CD4-positive, alpha-beta memory T cell (primary cell): ENCODE results near the gene TFCP2L1. TPM values are rescaled to one million over a fixed set of nuclear protein-coding genes. Genes with fewer than 3 reads are reported as not detected.

Source experiments
- CTCF ChIA-PET: fragments of 350-600 bp; sonication (Branson Sonifier 250); formaldehyde crosslinking; loops from one replicate; lab custom pipeline; 2021; ENCODE audit warnings: inconsistent platforms; ENCODE audit not compliant: partially characterized antibody; lab: Charles Lee
- POLR2A ChIA-PET: fragments of 350-600 bp; sonication (Branson Sonifier 250); formaldehyde crosslinking; loops from one replicate; lab custom pipeline; 2021; ENCODE audit not compliant: partially characterized antibody; lab: Charles Lee
- DNase-seq, 5 donors: peaks; one replicate each; pipeline versions ENCODE4 v3.0.0 to v3.0.0-alpha.2; 2020 to 2022; ENCODE audit warnings: mixed read lengths in 1 of 5
- H3K27ac ChIP-seq: one replicate; pipeline ENCODE4 v1.7.0; 2013; ENCODE audit warnings: low read depth, low read length
- H3K27me3 ChIP-seq: 2 replicates; pipeline ENCODE4 v1.7.0; 2013; ENCODE audit warnings: mild to moderate bottlenecking, low read length, moderate library complexity; ENCODE audit not compliant: insufficient read depth
- H3K36me3 ChIP-seq: 2 replicates; pipeline ENCODE4 v1.7.0; 2013; ENCODE audit warnings: mild to moderate bottlenecking, low read length, moderate library complexity; ENCODE audit not compliant: insufficient read depth
- H3K4me1 ChIP-seq: 2 replicates; pipeline ENCODE4 v1.7.0; 2013; ENCODE audit warnings: mild to moderate bottlenecking, low read length, moderate library complexity; ENCODE audit not compliant: insufficient read depth
- H3K4me3 ChIP-seq, 2 donors: one replicate each; pipeline ENCODE4 v1.7.0; 2013; ENCODE audit warnings: low read length in 2 of 2, mild to moderate bottlenecking in 1 of 2
- H3K9me3 ChIP-seq, 2 donors: one replicate each; pipeline ENCODE4 v1.7.0; 2013; ENCODE audit warnings: low read length in 2 of 2, control low read depth in 1 of 2; ENCODE audit not compliant: control insufficient read depth in 1 of 2
- H3K27ac Mint-ChIP-seq, 7 donors: one replicate each; pipeline ENCODE4 v1.8.0; 2020 to 2021; ENCODE audit warnings: mixed read lengths in 7 of 7, mild to moderate bottlenecking in 6 of 7, inconsistent platforms in 3 of 7, moderate library complexity in 3 of 7
- H3K27me3 Mint-ChIP-seq, 2 donors: one replicate each; pipeline ENCODE4 v1.8.0; 2020 to 2021; ENCODE audit warnings: mixed read lengths in 2 of 2
- H3K36me3 Mint-ChIP-seq, 2 donors: one replicate each; pipeline ENCODE4 v1.8.0; 2020 to 2021; ENCODE audit warnings: mixed read lengths in 2 of 2, inconsistent platforms in 1 of 2, mild to moderate bottlenecking in 1 of 2
- H3K4me1 Mint-ChIP-seq, 4 donors: one replicate each; pipeline ENCODE4 v1.8.0; 2020 to 2021; ENCODE audit warnings: mixed read lengths in 4 of 4, mild to moderate bottlenecking in 1 of 4
- H3K4me3 Mint-ChIP-seq, 8 donors: one replicate each; pipeline ENCODE4 v1.8.0; 2020 to 2021; ENCODE audit warnings: mixed read lengths in 8 of 8, mild to moderate bottlenecking in 7 of 8, moderate library complexity in 6 of 8, inconsistent platforms in 3 of 8
- H3K9me3 Mint-ChIP-seq, 8 donors: one replicate each; pipeline ENCODE4 v1.8.0; 2020 to 2021; ENCODE audit warnings: mixed read lengths in 8 of 8, mild to moderate bottlenecking in 5 of 8, inconsistent platforms in 3 of 8, moderate library complexity in 1 of 8
- intact Hi-C: fragments of 100-400 bp; cut with micrococcal nuclease; formaldehyde crosslinking; loops from one replicate; pipeline ENCODE4 v1.15.1; 2023
- polyA plus RNA-seq, 2 donors: library from polyadenylated mRNA; unstranded; fragments of 300-500 nt; fragmentation: Illumina TruSeq; gene quantifications; one replicate each; pipeline ENCODE4 v1.2.3, GENCODE V29; 2021
- total RNA-seq, 2 experiments: library from RNA; stranded (reverse); gene quantifications; one replicate each; pipeline ENCODE4 v1.2.3, GENCODE V29; 2021

TFCP2L1 gene
- total and polyA plus RNA-seq, 4 experiments from 2014 or later, result 0.06 TPM; not detected in 3

GRCh38 chr2:121253021-121253673 is 31.9 kb downstream of the TFCP2L1 start:
- Mint-ChIP-seq H3K4me1 (no peaks in the 10 kb centered on the region), H3K27me3 (peaks cover 4 to 7% of the 10 kb centered on the region in 2 donors), H3K27ac (no peak overlapping the region), H3K4me3 (no peak overlapping the region), H3K36me3 (no peaks in the 10 kb centered on the region), H3K9me3 (peaks cover 0 to 3% (median 0%) of the 10 kb centered on the region in 8 donors)
- intact Hi-C loops, result no loop called here
- Histone ChIP-seq H3K36me3 (no peaks in the 10 kb centered on the region), H3K27ac (no peak overlapping the region), H3K4me3 (no peak overlapping the region), H3K9me3 (no peaks in the 10 kb centered on the region), H3K4me1 (no peaks in the 10 kb centered on the region), H3K27me3 (no peaks in the 10 kb centered on the region)
- POLR2A ChIA-PET, result no interaction called here
- CTCF ChIA-PET, result no interaction called here
- DNase-seq, result no peak

GRCh38 chr2:121251497-121251896 is 33.5 kb downstream of the TFCP2L1 start:
- Histone ChIP-seq H3K4me3 (no peak overlapping the region), H3K27me3 (no peaks in the 10 kb centered on the region), H3K27ac (no peak overlapping the region), H3K36me3 (no peaks in the 10 kb centered on the region), H3K9me3 (no peaks in the 10 kb centered on the region), H3K4me1 (no peaks in the 10 kb centered on the region)
- Mint-ChIP-seq H3K9me3 (peaks cover 0 to 3% (median 0%) of the 10 kb centered on the region in 8 donors), H3K4me1 (no peaks in the 10 kb centered on the region), H3K4me3 (no peak overlapping the region), H3K27me3 (peaks cover 2 to 3% of the 10 kb centered on the region in 2 donors), H3K36me3 (no peaks in the 10 kb centered on the region), H3K27ac (no peak overlapping the region)
- no peak for DNase-seq
- POLR2A ChIA-PET, result no interaction called here
- intact Hi-C loops, result no loop called here
- CTCF ChIA-PET, result no interaction called here

GRCh38 chr2:121248766-121249343 is 36.1 kb downstream of the TFCP2L1 start:
- H3K36me3 ChIP-seq, result no peaks in the 10 kb centered on the region
- H3K9me3 ChIP-seq, result no peaks in the 10 kb centered on the region
- no peaks in the 10 kb centered on the region for H3K4me1 ChIP-seq
- intact Hi-C loops, result no loop called here
- H3K4me3 ChIP-seq, result no peak overlapping the region
- Mint-ChIP-seq H3K36me3 (no peaks in the 10 kb centered on the region), H3K9me3 (no peaks in the 10 kb centered on the region), H3K4me1 (no peaks in the 10 kb centered on the region), H3K4me3 (peak overlapping the region in 1 of 8 donors; percentile 37), H3K27ac (no peak overlapping the region), H3K27me3 (no peaks in the 10 kb centered on the region)
- H3K27me3 ChIP-seq, result no peaks in the 10 kb centered on the region
- no peak overlapping the region for H3K27ac ChIP-seq
- POLR2A ChIA-PET, result no interaction called here
- CTCF ChIA-PET, result no interaction called here
- no peak for DNase-seq

GRCh38 chr2:121247971-121248370 is 37.0 kb downstream of the TFCP2L1 start:
- ChIA-PET CTCF (no interaction called here), POLR2A (no interaction called here)
- Mint-ChIP-seq H3K27me3 (no peaks in the 10 kb centered on the region), H3K9me3 (no peaks in the 10 kb centered on the region), H3K36me3 (no peaks in the 10 kb centered on the region), H3K4me1 (no peaks in the 10 kb centered on the region), H3K4me3 (no peak overlapping the region), H3K27ac (no peak overlapping the region)
- no peak for DNase-seq
- Histone ChIP-seq H3K27me3 (no peaks in the 10 kb centered on the region), H3K27ac (no peak overlapping the region), H3K9me3 (no peaks in the 10 kb centered on the region), H3K36me3 (no peaks in the 10 kb centered on the region), H3K4me1 (no peaks in the 10 kb centered on the region), H3K4me3 (no peak overlapping the region)
- intact Hi-C loops, result no loop called here

- intact Hi-C loops, result no loop called here
- Mint-ChIP-seq H3K27ac (no peak overlapping the region), H3K4me1 (no peaks in the 10 kb centered on the region), H3K27me3 (no peaks in the 10 kb centered on the region), H3K9me3 (no peaks in the 10 kb centered on the region), H3K4me3 (no peak overlapping the region), H3K36me3 (no peaks in the 10 kb centered on the region)
- Histone ChIP-seq H3K4me3 (no peak overlapping the region), H3K4me1 (no peaks in the 10 kb centered on the region), H3K27me3 (no peaks in the 10 kb centered on the region), H3K9me3 (no peaks in the 10 kb centered on the region), H3K27ac (no peak overlapping the region), H3K36me3 (no peaks in the 10 kb centered on the region)
- POLR2A ChIA-PET, result no interaction called here
- no peak for DNase-seq
- CTCF ChIA-PET, result no interaction called here
Measured at GRCh38 chr2:121247534-121247933, 37.5 kb downstream of the TFCP2L1 start.

- H3K36me3 ChIP-seq, result no peaks in the 10 kb centered on the region
- POLR2A ChIA-PET, result no interaction called here
- DNase-seq, result no peak
- H3K27ac ChIP-seq, result no peak overlapping the region
- Mint-ChIP-seq H3K9me3 (no peaks in the 10 kb centered on the region), H3K4me1 (no peaks in the 10 kb centered on the region), H3K27me3 (no peaks in the 10 kb centered on the region), H3K36me3 (no peaks in the 10 kb centered on the region), H3K4me3 (no peak overlapping the region), H3K27ac (no peak overlapping the region)
- no peak overlapping the region for H3K4me3 ChIP-seq
- intact Hi-C loops, result no loop called here
- H3K4me1 ChIP-seq, result no peaks in the 10 kb centered on the region
- no peaks in the 10 kb centered on the region for H3K9me3 ChIP-seq
- CTCF ChIA-PET, result no interaction called here
- H3K27me3 ChIP-seq, result no peaks in the 10 kb centered on the region
Measured at GRCh38 chr2:121246704-121247255, 38.2 kb downstream of the TFCP2L1 start.

GRCh38 chr2:121245913-121246312 is 39.1 kb downstream of the TFCP2L1 start:
- Mint-ChIP-seq H3K36me3 (no peaks in the 10 kb centered on the region), H3K4me1 (no peaks in the 10 kb centered on the region), H3K27me3 (no peaks in the 10 kb centered on the region), H3K9me3 (no peaks in the 10 kb centered on the region), H3K27ac (no peak overlapping the region), H3K4me3 (no peak overlapping the region)
- H3K9me3 ChIP-seq, result no peaks in the 10 kb centered on the region
- no peaks in the 10 kb centered on the region for H3K4me1 ChIP-seq
- no peaks in the 10 kb centered on the region for H3K27me3 ChIP-seq
- ChIA-PET POLR2A (no interaction called here), CTCF (no interaction called here)
- H3K27ac ChIP-seq, result no peak overlapping the region
- intact Hi-C loops, result no loop called here
- H3K4me3 ChIP-seq, result no peak overlapping the region
- DNase-seq, result no peak
- H3K36me3 ChIP-seq, result no peaks in the 10 kb centered on the region
